MCF 10A (cell line): Measurements from ENCODE around the gene MTA3. TPM values are rescaled to one million over a fixed set of nuclear protein-coding genes. Genes with fewer than 3 reads are reported as not detected.

Experiments used
- BruUV-seq: library from RNA; stranded (reverse); fragments of 400-500 nt; replicated peaks from 2 replicates; lab custom pipeline; 2021; lab: Mats Ljungman, UMichigan
- CTCF ChIA-PET: fragments of 300-600 bp; sonication (Branson Sonifier 250); formaldehyde crosslinking; extraction: SDS; loops from one replicate; lab custom pipeline; 2021; ENCODE audit warnings: antibody characterized with exemption, inconsistent platforms; lab: Yijun Ruan, JAX
- POLR2A ChIA-PET: fragments of 300-600, 350-650 bp; sonication (Branson Sonifier 250); formaldehyde crosslinking; extraction: SDS; loops from one replicate; lab custom pipeline; 2020; ENCODE audit warnings: antibody characterized with exemption, inconsistent platforms; lab: Yijun Ruan, JAX
- DNase-seq: peaks from one replicate; pipeline ENCODE4 v3.0.0-alpha.2; 2018; ENCODE audit not compliant: unreplicated experiment
- H3K27ac Mint-ChIP-seq: one replicate; pipeline ENCODE4 v1.8.0; 2022; ENCODE audit warnings: mild to moderate bottlenecking, low read depth, mixed read lengths; ENCODE audit not compliant: unreplicated experiment
- H3K27me3 Mint-ChIP-seq: one replicate; pipeline ENCODE4 v1.8.0; 2022; ENCODE audit warnings: mixed read lengths; ENCODE audit not compliant: insufficient read depth, unreplicated experiment
- H3K36me3 Mint-ChIP-seq: one replicate; pipeline ENCODE4 v1.8.0; 2022; ENCODE audit warnings: mild to moderate bottlenecking, moderate library complexity, mixed read lengths; ENCODE audit not compliant: insufficient read depth, unreplicated experiment
- H3K4me1 Mint-ChIP-seq: one replicate; pipeline ENCODE4 v1.8.0; 2022; ENCODE audit warnings: mixed read lengths; ENCODE audit not compliant: insufficient read depth, unreplicated experiment
- H3K4me3 Mint-ChIP-seq: one replicate; pipeline ENCODE4 v1.8.0; 2022; ENCODE audit warnings: mild to moderate bottlenecking, moderate library complexity, mixed read lengths; ENCODE audit not compliant: unreplicated experiment
- H3K9me3 Mint-ChIP-seq: one replicate; pipeline ENCODE4 v1.8.0; 2022; ENCODE audit warnings: mixed read lengths; ENCODE audit not compliant: unreplicated experiment
- CTCF ChIP-seq: fragments of 200-600 bp; IDR thresholded peaks from one replicate; pipeline ENCODE4 v1.8.0; 2022; ENCODE audit warnings: antibody characterized with exemption, mild to moderate bottlenecking; ENCODE audit not compliant: unreplicated experiment
- intact Hi-C: fragments of 100-400 bp; cut with micrococcal nuclease; formaldehyde crosslinking; loops from 2 replicates; pipeline ENCODE4 v1.14.1; 2022
- total RNA-seq: library from RNA; stranded (reverse); gene quantifications from 2 replicates; pipeline ENCODE4 v1.2.3, GENCODE V29; 2022

Gene MTA3
- total RNA-seq, 1 experiment from 2014 or later = 41.4 TPM

DNA sequence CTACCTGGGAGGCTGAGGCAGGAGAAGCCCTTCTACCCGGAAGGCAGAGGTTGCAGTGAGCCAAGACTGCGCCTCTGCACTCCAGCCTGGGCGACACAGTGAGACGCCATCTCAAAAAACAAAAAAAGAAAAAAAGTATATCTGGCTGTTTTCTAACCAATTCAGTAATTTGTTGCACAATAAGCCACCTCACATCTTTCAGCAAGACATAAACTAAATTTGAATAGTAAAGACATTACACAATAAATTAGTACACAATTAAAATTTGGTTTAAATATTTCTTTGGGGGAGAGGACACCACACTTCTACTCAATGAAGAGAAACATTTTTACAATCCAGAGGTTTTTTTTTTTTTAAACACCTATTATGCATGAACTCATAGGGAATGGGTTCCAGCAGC lies 36.0 kb upstream of the MTA3 start:
- H3K4me3 Mint-ChIP-seq = no peak overlapping the region
- H3K36me3 Mint-ChIP-seq = no peaks in the 10 kb centered on the region
- H3K4me1 Mint-ChIP-seq = no peaks in the 10 kb centered on the region
- no peaks in the 10 kb centered on the region for H3K9me3 Mint-ChIP-seq
- H3K27ac Mint-ChIP-seq = no peak overlapping the region
- BruUV-seq = no TSS peak
- ChIA-PET POLR2A (no interaction called here), CTCF (no interaction called here)
- DNase-seq = no peak
- no peaks in the 10 kb centered on the region for H3K27me3 Mint-ChIP-seq
- intact Hi-C loops = no loop called here
- TF ChIP-seq CTCF = no peak

DNA sequence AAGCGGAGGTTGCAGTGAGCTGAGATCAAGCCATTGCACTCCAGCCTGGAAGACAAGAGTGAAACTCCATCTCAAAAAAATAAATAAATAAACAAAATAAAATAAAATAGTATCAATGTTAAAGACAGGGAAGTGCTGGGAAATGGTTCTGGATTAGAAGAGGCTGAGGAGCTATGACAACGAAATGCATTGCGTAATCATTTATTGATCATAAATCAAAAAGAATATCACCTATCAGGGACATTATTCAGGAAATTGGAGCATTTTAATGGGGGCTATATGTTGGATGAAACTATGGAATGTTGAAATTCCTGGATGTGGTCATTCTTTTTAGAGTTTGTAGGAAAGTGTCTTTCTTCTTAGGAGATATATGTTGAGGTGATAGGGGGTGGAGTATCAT lies 30.9 kb upstream of the MTA3 start:
- no peak overlapping the region for H3K4me3 Mint-ChIP-seq
- DNase-seq = no peak
- no TSS peak for BruUV-seq
- no peaks in the 10 kb centered on the region for H3K9me3 Mint-ChIP-seq
- TF ChIP-seq CTCF = no peak
- no peak overlapping the region for H3K27ac Mint-ChIP-seq
- CTCF ChIA-PET = interaction anchor here (1.0 kb wide), 1 partner anchor 23 kb away, joined by 3 read pairs; no protein-coding TSS in a partner anchor
- H3K27me3 Mint-ChIP-seq = no peaks in the 10 kb centered on the region
- no peaks in the 10 kb centered on the region for H3K4me1 Mint-ChIP-seq
- no peaks in the 10 kb centered on the region for H3K36me3 Mint-ChIP-seq
- intact Hi-C loops = no loop called here
- POLR2A ChIA-PET = interaction anchor here (0.7 to 0.8 kb wide), 2 partner anchors 9 to 420 kb away, joined by 3 to 4 read pairs; no protein-coding TSS in a partner anchor

- no peaks in the 10 kb centered on the region for H3K9me3 Mint-ChIP-seq
- no peak for DNase-seq
- no peaks in the 10 kb centered on the region for H3K36me3 Mint-ChIP-seq
- no peak overlapping the region for H3K4me3 Mint-ChIP-seq
- TF ChIP-seq CTCF = no peak
- H3K27me3 Mint-ChIP-seq = no peaks in the 10 kb centered on the region
- H3K27ac Mint-ChIP-seq = no peak overlapping the region
- intact Hi-C loops = no loop called here
- no TSS peak for BruUV-seq
- no peaks in the 10 kb centered on the region for H3K4me1 Mint-ChIP-seq
- ChIA-PET CTCF (interaction anchor here (0.6 to 1.5 kb wide), 2 partner anchors 29 to 116 kb away, joined by 3 to 4 read pairs; no protein-coding TSS in a partner anchor), POLR2A (no interaction called here)
Observed at GRCh38 chr2:42542871-42543270, 25.6 kb upstream of the MTA3 start.

DNA sequence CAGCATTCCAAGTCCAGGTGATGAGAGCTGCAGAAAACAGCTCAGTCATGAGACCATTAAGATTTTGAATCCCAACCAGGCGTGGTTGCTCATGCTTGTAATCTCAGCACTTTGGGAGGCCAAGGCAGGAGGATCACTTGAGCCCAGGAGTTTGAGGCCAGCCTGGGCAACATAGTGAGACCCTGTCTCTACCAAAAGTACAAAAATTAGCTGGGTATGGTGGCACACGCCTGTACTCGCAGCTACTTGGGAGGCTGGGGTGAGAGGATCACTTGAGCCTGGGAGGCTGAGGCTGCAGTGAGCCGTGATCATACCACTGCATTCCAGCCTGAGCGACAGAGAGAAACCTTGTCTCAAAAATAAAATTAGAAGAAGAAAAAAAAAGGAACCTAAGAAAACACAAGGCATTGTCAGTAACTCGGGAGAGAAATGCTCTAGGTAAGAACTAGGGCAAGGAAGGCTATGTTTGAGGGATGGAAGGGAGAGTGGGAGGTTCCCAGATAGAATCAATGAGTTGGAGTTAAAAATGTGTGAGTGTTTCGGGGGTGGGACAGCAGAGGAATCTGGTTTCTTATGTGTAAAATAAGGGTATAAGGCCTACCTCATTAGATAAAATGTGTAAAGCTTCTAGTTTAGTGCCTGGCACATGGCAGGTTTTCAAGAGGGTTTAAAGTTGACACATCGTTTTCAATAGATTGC lies 23.3 kb upstream of the MTA3 start:
- ChIA-PET POLR2A (interaction anchor here (1.1 kb wide), 1 partner anchor 11 kb away, joined by 4 read pairs; no protein-coding TSS in a partner anchor), CTCF (interaction anchor here (0.8 kb wide), 1 partner anchor 108 kb away, joined by 3 read pairs; no protein-coding TSS in a partner anchor)
- H3K27ac Mint-ChIP-seq = no peak overlapping the region
- H3K4me1 Mint-ChIP-seq = no peaks in the 10 kb centered on the region
- no peaks in the 10 kb centered on the region for H3K27me3 Mint-ChIP-seq
- no peak for TF ChIP-seq CTCF
- intact Hi-C loops = no loop called here
- H3K9me3 Mint-ChIP-seq = no peaks in the 10 kb centered on the region
- no peaks in the 10 kb centered on the region for H3K36me3 Mint-ChIP-seq
- H3K4me3 Mint-ChIP-seq = no peak overlapping the region
- DNase-seq = no peak
- no TSS peak for BruUV-seq
